ENCODE results near the gene LHFPL6. TPM values are rescaled to one million over a fixed set of nuclear protein-coding genes. Genes with fewer than 3 reads are reported as not detected.

LHFPL6 gene
- total and polyA plus RNA-seq, 9 of the 15 experiments (the other 6 are each of a cell fraction or from before 2014, with no cell fraction given): 0.18 TPM; not detected in 8

GRCh38 chr13:39521701-39522100 lies 81.3 kb downstream of the LHFPL6 start (continued):
- no peak for TF ChIP-seq ZNF592 (IDR thresholded peaks at IDR 0.05)
- no peak for TF ChIP-seq RBM25 (IDR thresholded peaks at IDR 0.05; ENCODE audit: low read depth, low read length, severe bottlenecking)
- no peak for TF ChIP-seq ZBED1 (IDR thresholded peaks at IDR 0.05)

- FAIRE-seq (no peak), DNase-seq (ENCODE audit: extremely low read depth in 1 of 4, low spot score in 3 of 4) (no peak), ATAC-seq (no peak)
- Histone ChIP-seq H3K9ac (ENCODE audit: insufficient read depth in 1 of 2, low read depth in 2 of 2, low read length in 2 of 2) (no peak overlapping the region), H2AFZ (ENCODE audit: low read depth, low read length) (no peak overlapping the region), H3K4me3 (no peak overlapping the region), H3K9me3 (replicated peaks; ENCODE audit: control insufficient read depth, insufficient read depth, low read depth, low read length) (no peaks in the 10 kb centered on the region), H3K4me2 (ENCODE audit: insufficient read depth, low read length) (no peak overlapping the region), H3K9me1 (ENCODE audit: control insufficient read depth, insufficient read depth, low read length) (no peaks in the 10 kb centered on the region), H3K79me2 (ENCODE audit: control insufficient read depth, insufficient read depth, low read length) (no peaks in the 10 kb centered on the region), H3K27ac (ENCODE audit: extremely low read depth, low read depth, low read length) (no peak overlapping the region), H3K4me1 (replicated peaks in 1 of 2; ENCODE audit: control insufficient read depth in 2 of 2, insufficient read depth in 2 of 2, low read length in 2 of 2) (no peaks in the 10 kb centered on the region), H4K20me1 (replicated peaks; ENCODE audit: control insufficient read depth, insufficient read depth, low read length) (no peaks in the 10 kb centered on the region), H3K36me3 (ENCODE audit: control insufficient read depth, insufficient read depth, low read length) (no peaks in the 10 kb centered on the region), H3K27me3 (ENCODE audit: control insufficient read depth in 2 of 2, insufficient read depth in 2 of 2, low read length in 2 of 2) (no peaks in the 10 kb centered on the region)
- ChIA-PET POLR2A (interaction anchor here (0.6 to 1.1 kb wide), 2 partner anchors 9 to 774 kb away, joined by 3 read pairs; no protein-coding TSS in a partner anchor), CTCF (ENCODE audit: low intra/inter-chr PET ratio) (no interaction called here)
- intact Hi-C loops (cut with micrococcal nuclease) (no loop called here), in situ Hi-C loops (cut with MboI) (no loop called here)
- no TSS peak for BruUV-seq (replicated peaks)
- WGBS (ENCODE audit: insufficient coverage, low coverage, missing lambda C conversion rate): 3% methylated on average over 6 of the region's 6 CpGs
- TF ChIP-seq POLR2H (tag; IDR thresholded peaks at IDR 0.05; ENCODE audit: low read depth) (no peak), PATZ1 (CRISPR knock-in tag; IDR thresholded peaks at IDR 0.05; ENCODE audit: borderline replicate concordance) (no peak), ATF1 (CRISPR knock-in tag; IDR thresholded peaks at IDR 0.05) (no peak), ATF1 (tag; IDR thresholded peaks at IDR 0.05) (no peak), E2F6 (IDR thresholded peaks at IDR 0.05; ENCODE audit: borderline replicate concordance in 1 of 2, extremely low read depth in 1 of 2, insufficient read depth in 1 of 2, insufficient read length in 1 of 2, low read depth in 1 of 2, low read length in 1 of 2, poor library complexity in 1 of 2, severe bottlenecking in 1 of 2) (no peak), ZBTB5 (IDR thresholded peaks at IDR 0.05) (no peak), E2F1 (CRISPR knock-in tag; IDR thresholded peaks at IDR 0.05) (no peak)
Observed at GRCh38 chr13:39516096-39516495, 86.9 kb downstream of the LHFPL6 start.
